HFFc6 (cell line): Measurements from ENCODE around the gene SLCO4A1. TPM values are rescaled to one million over a fixed set of nuclear protein-coding genes. Genes with fewer than 3 reads are reported as not detected.

Experiments
- DNase-seq: peaks from one replicate; pipeline ENCODE4 v3.0.0-alpha.2; 2018
- H3K27ac Mint-ChIP-seq: 2 replicates; pipeline ENCODE4 v1.8.0; 2020; ENCODE audit warnings: mild to moderate bottlenecking, mixed read lengths
- H3K27me3 Mint-ChIP-seq: 2 replicates; pipeline ENCODE4 v1.8.0; 2021; ENCODE audit warnings: mild to moderate bottlenecking, moderate library complexity, mixed read lengths; ENCODE audit not compliant: insufficient read depth
- H3K36me3 Mint-ChIP-seq: 2 replicates; pipeline ENCODE4 v1.8.0; 2021; ENCODE audit warnings: low read depth, mixed read lengths
- H3K4me1 Mint-ChIP-seq: 2 replicates; pipeline ENCODE4 v1.8.0; 2020; ENCODE audit warnings: low read depth, mixed read lengths
- H3K4me3 Mint-ChIP-seq: 2 replicates; pipeline ENCODE4 v1.8.0; 2020; ENCODE audit warnings: mild to moderate bottlenecking, moderate library complexity, mixed read lengths
- H3K9me3 Mint-ChIP-seq: 2 replicates; pipeline ENCODE4 v1.8.0; 2020; ENCODE audit warnings: mild to moderate bottlenecking, mixed read lengths
- CTCF ChIP-seq: fragments of 200-600 bp; sonication (generic); IDR thresholded peaks from 2 replicates; pipeline ENCODE4 v1.5.0; 2021; ENCODE audit warnings: antibody characterized with exemption, mild to moderate bottlenecking
- total RNA-seq, 6 experiments: library from RNA; stranded (reverse); fragmentation: NEBNext Ultra II Directional; extraction: Animal tissue kit (Norgen Biotek cat#: 25700); gene quantifications; 2 replicates in 1 of 6; 3 replicates in 5 of 6; pipeline ENCODE4 v1.2.3, GENCODE V29; 2021

SLCO4A1 gene
- total RNA-seq, 6 experiments from 2014 or later, result 2.7 to 6.5 (median 3.4) TPM

- peak; percentile 90 for DNase-seq
- TF ChIP-seq CTCF, result peak; percentile 3; the same call in 1 of the 2 replicates
- Mint-ChIP-seq H3K9me3 (no peaks in the 10 kb centered on the region), H3K4me1 (peaks cover 37% of the 10 kb centered on the region), H3K4me3 (peak overlapping the region; percentile 75), H3K27ac (peak overlapping the region; percentile 92), H3K27me3 (peaks cover 7% of the 10 kb centered on the region), H3K36me3 (no peaks in the 10 kb centered on the region)
Observed at GRCh38 chr20:62704341-62704948, 62.1 kb downstream of the SLCO4A1 start.

- Mint-ChIP-seq H3K27me3 (peaks cover 2% of the 10 kb centered on the region), H3K4me1 (peaks cover 44% of the 10 kb centered on the region), H3K36me3 (no peaks in the 10 kb centered on the region), H3K9me3 (no peaks in the 10 kb centered on the region), H3K4me3 (no peak overlapping the region), H3K27ac (0 out of 2 replicates have a peak overlapping the region, but pooled peaks have one; percentile 92)
- no peak for DNase-seq
- no peak for TF ChIP-seq CTCF
Observed at GRCh38 chr20:62705627-62706026, 63.3 kb downstream of the SLCO4A1 start.

- Mint-ChIP-seq H3K27me3 (peaks cover 2% of the 10 kb centered on the region), H3K36me3 (no peaks in the 10 kb centered on the region), H3K4me1 (peaks cover 43% of the 10 kb centered on the region), H3K4me3 (no peak overlapping the region), H3K27ac (no peak overlapping the region), H3K9me3 (no peaks in the 10 kb centered on the region)
- TF ChIP-seq CTCF, result no peak
- DNase-seq, result no peak
Observed at GRCh38 chr20:62706344-62706743, 64.0 kb downstream of the SLCO4A1 start.

- no peak overlapping the region for H3K27ac Mint-ChIP-seq
- H3K27me3 Mint-ChIP-seq, result no peaks in the 10 kb centered on the region; the same call in 1 of the 2 replicates
- H3K4me1 Mint-ChIP-seq, result peaks cover 40% of the 10 kb centered on the region
- TF ChIP-seq CTCF, result no peak
- DNase-seq, result no peak
- H3K9me3 Mint-ChIP-seq, result no peaks in the 10 kb centered on the region
- H3K4me3 Mint-ChIP-seq, result no peak overlapping the region
- no peaks in the 10 kb centered on the region for H3K36me3 Mint-ChIP-seq
Observed at GRCh38 chr20:62706857-62707256, 64.6 kb downstream of the SLCO4A1 start.

GRCh38 chr20:62707276-62707920 lies 65.1 kb downstream of the SLCO4A1 start:
- H3K4me1 Mint-ChIP-seq, result peaks cover 39% of the 10 kb centered on the region
- no peaks in the 10 kb centered on the region for H3K9me3 Mint-ChIP-seq
- peak overlapping the region; percentile 54; the same call in 1 of the 2 replicates for H3K4me3 Mint-ChIP-seq
- H3K27me3 Mint-ChIP-seq, result peaks cover 3% of the 10 kb centered on the region; the same call in 1 of the 2 replicates
- H3K36me3 Mint-ChIP-seq, result no peaks in the 10 kb centered on the region
- TF ChIP-seq CTCF, result no peak
- DNase-seq, result no peak
- no peak overlapping the region for H3K27ac Mint-ChIP-seq
